Neural cell (in vitro differentiated cells): ENCODE data around the gene CCNY. TPM values are rescaled to one million over a fixed set of nuclear protein-coding genes. Genes with fewer than 3 reads are reported as not detected.

Experiments used
- H2AFZ ChIP-seq: fragments of 200-600, 300-800 bp; sonication (generic), shearing (Covaris generic); 2 replicates; pipeline ENCODE4 v1.6.0; 2014; ENCODE audit warnings: low read depth, mild to moderate bottlenecking, antibody characterized with exemption, low read length, moderate library complexity
- H3F3A ChIP-seq: fragments of 200-600 bp; shearing (Covaris generic); 2 replicates; pipeline ENCODE4 v1.6.1; 2016; ENCODE audit warnings: mild to moderate bottlenecking, moderate library complexity, mixed read lengths, antibody characterized with exemption, low read length; ENCODE audit not compliant: insufficient read depth, poor library complexity, severe bottlenecking
- H3K27ac ChIP-seq: fragments of 200-600, 300-800 bp; sonication (generic), shearing (Covaris generic); 2 replicates; pipeline ENCODE4 v1.5.1; 2014; ENCODE audit warnings: mild to moderate bottlenecking, low read length, moderate library complexity
- H3K27me3 ChIP-seq: fragments of 300-800, 200-600 bp; sonication (generic), shearing (Covaris generic); 2 replicates; pipeline ENCODE4 v1.6.0; 2014; ENCODE audit warnings: mild to moderate bottlenecking, low read depth, low read length, moderate library complexity; ENCODE audit not compliant: insufficient read depth
- H3K36me3 ChIP-seq: fragments of 300-800, 200-600 bp; sonication (generic), shearing (Covaris generic); 2 replicates; pipeline ENCODE4 v1.5.1; 2014; ENCODE audit warnings: mild to moderate bottlenecking, antibody characterized with exemption, low read length, moderate library complexity; ENCODE audit not compliant: insufficient read depth
- H3K4me2 ChIP-seq: fragments of 300-800, 200-600 bp; sonication (generic), shearing (Covaris generic); 2 replicates; pipeline ENCODE4 v1.6.0; 2014; ENCODE audit warnings: mild to moderate bottlenecking, low read length
- H3K4me3 ChIP-seq: fragments of 300-800, 200-600 bp; sonication (generic), shearing (Covaris generic); 2 replicates; pipeline ENCODE4 v1.5.1; 2014; ENCODE audit warnings: mild to moderate bottlenecking, low read length, moderate library complexity
- H3K79me2 ChIP-seq: fragments of 200-600 bp; shearing (Covaris generic); replicated peaks from 2 replicates; pipeline ENCODE4 v1.6.0; 2014; ENCODE audit warnings: mild to moderate bottlenecking, low read length, moderate library complexity; ENCODE audit not compliant: insufficient read depth
- H3K9ac ChIP-seq: fragments of 300-800, 200-600 bp; sonication (generic), shearing (Covaris generic); 2 replicates; pipeline ENCODE4 v1.6.1; 2016; ENCODE audit warnings: mild to moderate bottlenecking, low read length, mixed read lengths
- H3K9me2 ChIP-seq: fragments of 200-600 bp; shearing (Covaris generic); 2 replicates; pipeline ENCODE4 v1.6.1; 2016; ENCODE audit warnings: mild to moderate bottlenecking, low read length, mixed read lengths; ENCODE audit not compliant: insufficient read depth
- H3K9me3 ChIP-seq: fragments of 200-600, 300-800 bp; sonication (generic), shearing (Covaris generic); 2 replicates; pipeline ENCODE4 v1.6.1; 2016; ENCODE audit warnings: mild to moderate bottlenecking, mixed run types, low read length, moderate library complexity, mixed read lengths
- H4K20me1 ChIP-seq: fragments of 200-600 bp; shearing (Covaris generic); 2 replicates; pipeline ENCODE4 v1.6.1; 2016; ENCODE audit warnings: mild to moderate bottlenecking, mixed run types; ENCODE audit not compliant: insufficient read depth
- EP300 ChIP-seq: fragments of 450-650 bp; conservative IDR thresholded peaks from 2 replicates; pipeline ENCODE4 v1.6.1; 2014; ENCODE audit warnings: antibody characterized with exemption, mild to moderate bottlenecking, moderate library complexity; ENCODE audit not compliant: poor library complexity, severe bottlenecking
- EZH2 ChIP-seq: fragments of 200-600, 300-800 bp; shearing (Covaris generic), sonication (generic); IDR thresholded peaks from 2 replicates; pipeline ENCODE4 v1.6.1; 2014; ENCODE audit warnings: antibody characterized with exemption, low read length, borderline replicate concordance, mild to moderate bottlenecking; ENCODE audit not compliant: insufficient read depth, poor library complexity, severe bottlenecking
- MXI1 ChIP-seq: fragments of 450-650 bp; conservative IDR thresholded peaks from 2 replicates; pipeline ENCODE4 v1.6.1; 2014; ENCODE audit warnings: antibody characterized with exemption, mild to moderate bottlenecking; ENCODE audit not compliant: poor library complexity, severe bottlenecking
- POLR2AphosphoS5 ChIP-seq: IDR thresholded peaks from 2 replicates; pipeline ENCODE4 v1.6.1; 2012
- RAD21 ChIP-seq: fragments of 450-650 bp; conservative IDR thresholded peaks from 2 replicates; pipeline ENCODE4 v1.6.1; 2014; ENCODE audit warnings: antibody characterized with exemption, mild to moderate bottlenecking, moderate library complexity
- SMC3 ChIP-seq: fragments of 450-650 bp; conservative IDR thresholded peaks from 2 replicates; pipeline ENCODE4 v1.6.1; 2014; ENCODE audit warnings: antibody characterized with exemption, mild to moderate bottlenecking, moderate library complexity; ENCODE audit not compliant: poor library complexity
- TAF1 ChIP-seq: IDR thresholded peaks from 2 replicates; pipeline ENCODE4 v1.6.1; 2012; ENCODE audit warnings: low read depth
- polyA plus RNA-seq: library from polyadenylated mRNA; depleted of rRNA; stranded (reverse); fragments of >200 nt; gene quantifications from 2 replicates; pipeline ENCODE4 v1.2.3, GENCODE V29; 2014
- TF ChIP-seq, protein P1 (sequence below): fragments of 450-650 bp; IDR thresholded peaks from 2 replicates; pipeline ENCODE4 v1.5.1; 2014; ENCODE audit warnings: antibody characterized with exemption, mild to moderate bottlenecking, moderate library complexity; ENCODE audit not compliant: poor library complexity, severe bottlenecking
- TF ChIP-seq, protein P2 (sequence below): IDR thresholded peaks from 2 replicates; pipeline ENCODE4 v1.6.1; 2012; ENCODE audit warnings: borderline replicate concordance

The CCNY gene
- polyA plus RNA-seq, 1 donor from 2014 or later = 36.4 TPM

DNA sequence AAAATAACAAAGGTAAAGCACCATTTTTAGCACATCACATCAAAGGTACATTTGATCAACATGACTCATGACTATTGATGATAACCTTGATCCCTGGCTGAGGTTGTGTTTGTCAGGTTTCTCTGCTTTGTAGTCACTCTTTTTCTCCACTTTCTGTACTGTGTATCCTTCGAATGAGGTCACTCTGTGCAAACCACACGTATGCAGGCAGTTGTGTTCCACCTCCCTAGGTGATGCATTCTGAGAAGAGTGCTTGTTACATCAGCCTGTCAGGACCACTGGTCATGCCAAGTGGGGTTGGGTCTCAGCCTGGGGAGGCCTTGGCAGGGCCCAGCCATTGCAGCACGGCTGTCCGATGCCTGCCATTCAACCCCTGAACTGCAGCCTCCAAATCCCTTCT, 206.0 kb downstream of the CCNY start:
- Histone ChIP-seq H3K79me2 (no peaks in the 10 kb centered on the region), H3K9ac (no peak overlapping the region), H3K9me2 (no peaks in the 10 kb centered on the region), H4K20me1 (no peaks in the 10 kb centered on the region), H2AFZ (no peak overlapping the region), H3K9me3 (no peaks in the 10 kb centered on the region), H3K36me3 (peaks cover 13% of the 10 kb centered on the region), H3F3A (no peaks in the 10 kb centered on the region), H3K4me2 (no peak overlapping the region), H3K4me3 (no peak overlapping the region), H3K27me3 (no peaks in the 10 kb centered on the region), H3K27ac (no peak overlapping the region)
- TF ChIP-seq MXI1 (no peak), EZH2 (no peak), RAD21 (no peak), TAF1 (no peak), POLR2AphosphoS5 (no peak), EP300 (no peak), SMC3 (no peak)
- TF ChIP-seq, protein P1, sequence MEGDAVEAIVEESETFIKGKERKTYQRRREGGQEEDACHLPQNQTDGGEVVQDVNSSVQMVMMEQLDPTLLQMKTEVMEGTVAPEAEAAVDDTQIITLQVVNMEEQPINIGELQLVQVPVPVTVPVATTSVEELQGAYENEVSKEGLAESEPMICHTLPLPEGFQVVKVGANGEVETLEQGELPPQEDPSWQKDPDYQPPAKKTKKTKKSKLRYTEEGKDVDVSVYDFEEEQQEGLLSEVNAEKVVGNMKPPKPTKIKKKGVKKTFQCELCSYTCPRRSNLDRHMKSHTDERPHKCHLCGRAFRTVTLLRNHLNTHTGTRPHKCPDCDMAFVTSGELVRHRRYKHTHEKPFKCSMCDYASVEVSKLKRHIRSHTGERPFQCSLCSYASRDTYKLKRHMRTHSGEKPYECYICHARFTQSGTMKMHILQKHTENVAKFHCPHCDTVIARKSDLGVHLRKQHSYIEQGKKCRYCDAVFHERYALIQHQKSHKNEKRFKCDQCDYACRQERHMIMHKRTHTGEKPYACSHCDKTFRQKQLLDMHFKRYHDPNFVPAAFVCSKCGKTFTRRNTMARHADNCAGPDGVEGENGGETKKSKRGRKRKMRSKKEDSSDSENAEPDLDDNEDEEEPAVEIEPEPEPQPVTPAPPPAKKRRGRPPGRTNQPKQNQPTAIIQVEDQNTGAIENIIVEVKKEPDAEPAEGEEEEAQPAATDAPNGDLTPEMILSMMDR = no peak
- TF ChIP-seq, protein P2, sequence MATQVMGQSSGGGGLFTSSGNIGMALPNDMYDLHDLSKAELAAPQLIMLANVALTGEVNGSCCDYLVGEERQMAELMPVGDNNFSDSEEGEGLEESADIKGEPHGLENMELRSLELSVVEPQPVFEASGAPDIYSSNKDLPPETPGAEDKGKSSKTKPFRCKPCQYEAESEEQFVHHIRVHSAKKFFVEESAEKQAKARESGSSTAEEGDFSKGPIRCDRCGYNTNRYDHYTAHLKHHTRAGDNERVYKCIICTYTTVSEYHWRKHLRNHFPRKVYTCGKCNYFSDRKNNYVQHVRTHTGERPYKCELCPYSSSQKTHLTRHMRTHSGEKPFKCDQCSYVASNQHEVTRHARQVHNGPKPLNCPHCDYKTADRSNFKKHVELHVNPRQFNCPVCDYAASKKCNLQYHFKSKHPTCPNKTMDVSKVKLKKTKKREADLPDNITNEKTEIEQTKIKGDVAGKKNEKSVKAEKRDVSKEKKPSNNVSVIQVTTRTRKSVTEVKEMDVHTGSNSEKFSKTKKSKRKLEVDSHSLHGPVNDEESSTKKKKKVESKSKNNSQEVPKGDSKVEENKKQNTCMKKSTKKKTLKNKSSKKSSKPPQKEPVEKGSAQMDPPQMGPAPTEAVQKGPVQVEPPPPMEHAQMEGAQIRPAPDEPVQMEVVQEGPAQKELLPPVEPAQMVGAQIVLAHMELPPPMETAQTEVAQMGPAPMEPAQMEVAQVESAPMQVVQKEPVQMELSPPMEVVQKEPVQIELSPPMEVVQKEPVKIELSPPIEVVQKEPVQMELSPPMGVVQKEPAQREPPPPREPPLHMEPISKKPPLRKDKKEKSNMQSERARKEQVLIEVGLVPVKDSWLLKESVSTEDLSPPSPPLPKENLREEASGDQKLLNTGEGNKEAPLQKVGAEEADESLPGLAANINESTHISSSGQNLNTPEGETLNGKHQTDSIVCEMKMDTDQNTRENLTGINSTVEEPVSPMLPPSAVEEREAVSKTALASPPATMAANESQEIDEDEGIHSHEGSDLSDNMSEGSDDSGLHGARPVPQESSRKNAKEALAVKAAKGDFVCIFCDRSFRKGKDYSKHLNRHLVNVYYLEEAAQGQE = no peak

DNA sequence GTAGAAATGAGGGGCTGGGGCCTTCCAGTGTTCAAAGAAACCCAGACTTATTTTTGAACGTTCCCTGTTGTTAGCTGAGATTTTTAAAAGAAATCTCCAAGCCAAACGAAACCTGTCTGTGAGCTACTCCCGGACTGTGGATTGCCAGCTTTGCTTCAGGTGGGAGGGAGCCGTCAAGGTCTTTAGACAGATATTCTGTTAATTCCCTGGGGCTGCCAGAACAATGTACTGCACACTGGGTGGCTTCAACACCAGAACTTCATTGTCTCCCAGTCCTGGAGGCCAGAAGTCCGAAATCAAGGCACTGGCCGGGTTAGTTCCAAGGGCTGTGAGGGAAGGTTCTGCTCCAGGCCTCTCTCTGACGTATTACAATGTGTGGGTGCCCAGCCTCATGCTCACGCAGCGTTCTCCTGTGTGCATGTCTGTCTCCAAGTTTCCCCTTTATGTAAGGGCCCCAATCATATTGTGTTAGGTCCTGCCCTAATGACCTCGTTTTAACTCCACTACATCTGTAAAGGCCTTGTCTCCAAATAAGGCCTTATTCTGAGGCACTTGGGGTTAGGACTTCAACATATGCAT, 208.9 kb downstream of the CCNY start:
- no peaks in the 10 kb centered on the region for H3F3A ChIP-seq
- H3K9me2 ChIP-seq = no peaks in the 10 kb centered on the region
- no peak overlapping the region for H3K4me3 ChIP-seq
- H3K9ac ChIP-seq = no peak overlapping the region
- no peaks in the 10 kb centered on the region for H3K27me3 ChIP-seq
- H3K4me2 ChIP-seq = no peak overlapping the region
- TF ChIP-seq EZH2 (no peak), MXI1 (no peak), TAF1 (no peak), RAD21 (no peak), EP300 (no peak), POLR2AphosphoS5 (no peak), SMC3 (no peak)
- TF ChIP-seq, protein P2 = no peak
- TF ChIP-seq, protein P1 = no peak
- no peaks in the 10 kb centered on the region for H4K20me1 ChIP-seq
- no peak overlapping the region for H2AFZ ChIP-seq
- no peaks in the 10 kb centered on the region for H3K79me2 ChIP-seq
- peaks cover 5% of the 10 kb centered on the region for H3K36me3 ChIP-seq
- no peaks in the 10 kb centered on the region for H3K9me3 ChIP-seq
- H3K27ac ChIP-seq = no peak overlapping the region
